ENCODE data around the gene ADNP2.
A peak's percentile ranks its signal among the peaks of the same experiment; 100 is the strongest.

ADNP2 gene

GRCh38 chr18:80108121-80108536 lies 933 bp upstream of the ADNP2 start:
- no peak for DNase-seq

- peak; percentile 62 for DNase-seq
Observed at GRCh38 chr18:80109676-80110078, 615 bp downstream of the ADNP2 start.

- DNase-seq, result no peak
Observed at GRCh38 chr18:80112624-80113248, 3.7 kb downstream of the ADNP2 start.

GRCh38 chr18:80115035-80115434 lies 6.0 kb downstream of the ADNP2 start:
- no peak for DNase-seq

GRCh38 chr18:80119111-80119510 lies 10.0 kb downstream of the ADNP2 start:
- no peak for DNase-seq

- no peak for DNase-seq
Observed at GRCh38 chr18:80120932-80121331, 11.9 kb downstream of the ADNP2 start.

GRCh38 chr18:80124131-80124530 lies 15.1 kb downstream of the ADNP2 start:
- no peak for DNase-seq

GRCh38 chr18:80126797-80127196 lies 17.7 kb downstream of the ADNP2 start:
- DNase-seq, result no peak

- no peak for DNase-seq
Observed at GRCh38 chr18:80127635-80128034, 18.6 kb downstream of the ADNP2 start.

- DNase-seq, result no peak
Observed at GRCh38 chr18:80129672-80130367, 20.8 kb downstream of the ADNP2 start.

GRCh38 chr18:80130555-80130954 lies 21.5 kb downstream of the ADNP2 start:
- DNase-seq, result no peak

- no peak for DNase-seq
Observed at GRCh38 chr18:80132180-80132812, 23.2 kb downstream of the ADNP2 start.

- no peak for DNase-seq
Observed at GRCh38 chr18:80133124-80133523, 24.1 kb downstream of the ADNP2 start.

- no peak for DNase-seq
Observed at GRCh38 chr18:80135136-80135535, 26.1 kb downstream of the ADNP2 start.

GRCh38 chr18:80136679-80137078 lies 27.6 kb downstream of the ADNP2 start:
- no peak for DNase-seq

GRCh38 chr18:80137137-80137536 lies 28.1 kb downstream of the ADNP2 start:
- DNase-seq, result no peak

GRCh38 chr18:80137976-80138375 lies 28.9 kb downstream of the ADNP2 start:
- no peak for DNase-seq

- DNase-seq, result no peak
Observed at GRCh38 chr18:80140455-80140985, 31.5 kb downstream of the ADNP2 start.

- DNase-seq, result no peak
Observed at GRCh38 chr18:80143881-80144280, 34.8 kb downstream of the ADNP2 start.

GRCh38 chr18:80145196-80145804 lies 36.2 kb downstream of the ADNP2 start:
- DNase-seq, result no peak

- no peak for DNase-seq
Observed at GRCh38 chr18:80147037-80147417, 38.0 kb downstream of the ADNP2 start.

- DNase-seq, result peak; percentile 85
Observed at GRCh38 chr18:80147418-80148325, 38.6 kb downstream of the ADNP2 start.
